ENCODE measurements around the gene EFCAB7. TPM values are rescaled to one million over a fixed set of nuclear protein-coding genes. Genes with fewer than 3 reads are reported as not detected.
A peak's percentile ranks its signal among the peaks of the same experiment; 100 is the strongest.

The EFCAB7 gene
- total and polyA plus RNA-seq, 2 of the 8 experiments (the other 6 are each of a cell fraction or from before 2014, with no cell fraction given), result 1.1 to 3.1 TPM

- TF ChIP-seq HDAC6 (IDR thresholded peaks at IDR 0.05; ENCODE audit: low read depth, low read length) (no peak), SIN3A (conservative IDR thresholded peaks at IDR 0.05 in 1 of 2, IDR thresholded peaks at IDR 0.05 in 1 of 2; ENCODE audit: low read depth in 1 of 2, low read length in 2 of 2) (no peak), SP4 (IDR thresholded peaks at IDR 0.05; ENCODE audit: low read length) (peak; percentile 77; the same call in 1 of the 2 replicates), SIRT6 (IDR thresholded peaks at IDR 0.05; ENCODE audit: low read length) (no peak), ATF3 (IDR thresholded peaks at IDR 0.05; ENCODE audit: insufficient read depth, low read depth, low read length) (no peak), TEAD4 (IDR thresholded peaks at IDR 0.05; ENCODE audit: low read depth, low read length) (no peak), RBBP5 (IDR thresholded peaks at IDR 0.05; ENCODE audit: borderline replicate concordance, low read depth, low read length) (peak; percentile 95; the same call in 1 of the 2 replicates), TCF12 (IDR thresholded peaks at IDR 0.05; ENCODE audit: low read depth, low read length) (no peak), POLR2A (IDR thresholded peaks at IDR 0.05; ENCODE audit: control extremely low read depth in 1 of 2, low read depth in 2 of 2, low read length in 2 of 2) (no peak; a peak in 2 of 3 replicates), HDAC2 (IDR thresholded peaks at IDR 0.05; ENCODE audit: borderline replicate concordance in 1 of 2, low read depth in 2 of 2, low read length in 2 of 2) (peak in 1 of 2 experiments; percentile 89; a peak in 1 of 4 replicates), SP1 (IDR thresholded peaks at IDR 0.05; ENCODE audit: low read depth, low read length) (no peak), CREB1 (IDR thresholded peaks at IDR 0.05) (peak; percentile 6; the same call in 1 of the 2 replicates), EP300 (IDR thresholded peaks at IDR 0.05; ENCODE audit: borderline replicate concordance in 1 of 2, low read depth in 2 of 2, low read length in 2 of 2) (no peak), NRF1 (IDR thresholded peaks at IDR 0.05; ENCODE audit: low read depth, low read length) (no peak), BCL11A (IDR thresholded peaks at IDR 0.05; ENCODE audit: low read depth in 2 of 2, low read length in 2 of 2) (no peak), USF2 (IDR thresholded peaks at IDR 0.05; ENCODE audit: low read length) (no peak), GTF2F1 (IDR thresholded peaks at IDR 0.05; ENCODE audit: borderline replicate concordance, low read depth, low read length) (0 out of 2 replicates have a peak, but pooled peaks have one; percentile 29), FOSL1 (IDR thresholded peaks at IDR 0.05; ENCODE audit: insufficient read depth, low read depth, low read length) (no peak), YY1 (IDR thresholded peaks at IDR 0.05; ENCODE audit: low read depth, low read length) (no peak)
Measured at GRCh38 chr1:63593303-63593885, 70.1 kb downstream of the EFCAB7 start, which contains the start of gene PGM1 (continued).

All from H1 (cell line).